H9 (cell line): ENCODE measurements around the gene FAM241A. TPM values are rescaled to one million over a fixed set of nuclear protein-coding genes. Genes with fewer than 3 reads are reported as not detected.
A peak's percentile ranks its signal among the peaks of the same experiment; 100 is the strongest.

Source experiments
- DNase-seq: peaks from one replicate; pipeline ENCODE4 v3.0.0-alpha.2; 2017
- H2AFZ ChIP-seq: one replicate; pipeline ENCODE4 v1.6.1; 2013; ENCODE audit warnings: mild to moderate bottlenecking, low read length, control low read depth, moderate library complexity
- H2AK5ac ChIP-seq: 2 replicates; pipeline ENCODE4 v1.6.1; 2013; ENCODE audit warnings: low read length, control low read depth, mixed read lengths; ENCODE audit not compliant: insufficient read length
- H2BK120ac ChIP-seq: one replicate; pipeline ENCODE4 v1.6.1; 2013; ENCODE audit warnings: low read depth, mild to moderate bottlenecking, low read length, control low read depth, inconsistent platforms; ENCODE audit not compliant: poor library complexity, severe bottlenecking
- H2BK12ac ChIP-seq: 2 replicates; pipeline ENCODE4 v1.6.1; 2013; ENCODE audit warnings: low read length, control low read depth, mixed read lengths, low read depth; ENCODE audit not compliant: insufficient read length
- H2BK15ac ChIP-seq: 2 replicates; pipeline ENCODE4 v1.6.1; 2013; ENCODE audit warnings: low read depth, low read length, control low read depth
- H2BK20ac ChIP-seq: one replicate; pipeline ENCODE4 v1.6.1; 2013; ENCODE audit warnings: low read depth, mild to moderate bottlenecking, low read length, control low read depth, inconsistent platforms; ENCODE audit not compliant: poor library complexity, severe bottlenecking
- H2BK5ac ChIP-seq: 2 replicates; pipeline ENCODE4 v1.6.1; 2013; ENCODE audit warnings: low read length, control low read depth, mixed read lengths; ENCODE audit not compliant: insufficient read length
- H3K14ac ChIP-seq: 2 replicates; pipeline ENCODE4 v1.6.1; 2013; ENCODE audit warnings: low read length, control low read depth; ENCODE audit not compliant: insufficient read depth
- H3K18ac ChIP-seq: 2 replicates; pipeline ENCODE4 v1.6.1; 2013; ENCODE audit warnings: low read depth, mild to moderate bottlenecking, mixed read lengths, low read length, control low read depth; ENCODE audit not compliant: insufficient read length
- H3K23ac ChIP-seq: 2 replicates; pipeline ENCODE4 v1.6.1; 2013; ENCODE audit warnings: low read length, control low read depth, mixed read lengths, low read depth; ENCODE audit not compliant: insufficient read length
- H3K23me2 ChIP-seq: 2 replicates; pipeline ENCODE4 v1.6.1; 2013; ENCODE audit warnings: low read depth, mild to moderate bottlenecking, mixed read lengths, low read length, control low read depth; ENCODE audit not compliant: insufficient read length, poor library complexity, severe bottlenecking
- H3K27ac ChIP-seq: 2 replicates; pipeline ENCODE4 v1.5.1; 2013; ENCODE audit warnings: low read length, control low read depth, mixed read lengths, low read depth; ENCODE audit not compliant: insufficient read length
- H3K27me3 ChIP-seq: 2 replicates; pipeline ENCODE4 v1.6.1; 2013; ENCODE audit warnings: low read length, control low read depth, inconsistent platforms; ENCODE audit not compliant: insufficient read depth
- H3K4ac ChIP-seq: 2 replicates; pipeline ENCODE4 v1.6.1; 2013; ENCODE audit warnings: low read depth, mild to moderate bottlenecking, control low read depth, inconsistent platforms, low read length, moderate library complexity
- H3K4me1 ChIP-seq: 2 replicates; pipeline ENCODE4 v1.6.1; 2013; ENCODE audit warnings: low read length, control low read depth, inconsistent platforms; ENCODE audit not compliant: insufficient read depth
- H3K4me2 ChIP-seq: 2 replicates; pipeline ENCODE4 v1.6.1; 2013; ENCODE audit warnings: low read length, control low read depth, mixed read lengths; ENCODE audit not compliant: insufficient read length, insufficient read depth
- H3K56ac ChIP-seq: 2 replicates; pipeline ENCODE4 v1.6.1; 2013; ENCODE audit warnings: low read depth, mild to moderate bottlenecking, mixed read lengths, low read length, control low read depth; ENCODE audit not compliant: insufficient read length
- H3K79me1 ChIP-seq: 2 replicates; pipeline ENCODE4 v1.6.1; 2013; ENCODE audit warnings: low read depth, mild to moderate bottlenecking, moderate library complexity, low read length, control low read depth, inconsistent platforms; ENCODE audit not compliant: insufficient read depth, poor library complexity, severe bottlenecking
- H3K79me2 ChIP-seq: 2 replicates; pipeline ENCODE4 v1.6.1; 2013; ENCODE audit warnings: low read length, control low read depth, inconsistent platforms; ENCODE audit not compliant: insufficient read depth
- H3K9ac ChIP-seq: 2 replicates; pipeline ENCODE4 v1.6.1; 2013; ENCODE audit warnings: low read length, control low read depth, mixed read lengths; ENCODE audit not compliant: insufficient read length; ENCODE audit errors: extremely low read depth
- H3K9me3 ChIP-seq: one replicate; pipeline ENCODE4 v1.6.1; 2013; ENCODE audit warnings: low read depth, low read length, inconsistent platforms; ENCODE audit not compliant: control insufficient read depth
- H3T11ph ChIP-seq: one replicate; pipeline ENCODE4 v1.6.1; 2013; ENCODE audit warnings: mild to moderate bottlenecking, low read length, control low read depth, inconsistent platforms
- H4K20me1 ChIP-seq: one replicate; pipeline ENCODE4 v1.6.1; 2013; ENCODE audit not compliant: control insufficient read depth, insufficient read length, insufficient read depth
- H4K5ac ChIP-seq: 2 replicates; pipeline ENCODE4 v1.6.1; 2013; ENCODE audit warnings: low read depth, mild to moderate bottlenecking, mixed read lengths, low read length, control low read depth; ENCODE audit not compliant: insufficient read length
- H4K8ac ChIP-seq: replicated peaks from 2 replicates; pipeline ENCODE4 v1.6.1; 2013; ENCODE audit warnings: low read length, control low read depth, mixed read lengths, low read depth; ENCODE audit not compliant: insufficient read length
- H4K91ac ChIP-seq: 2 replicates; pipeline ENCODE4 v1.6.1; 2013; ENCODE audit warnings: low read depth, mild to moderate bottlenecking, moderate library complexity, mixed read lengths, low read length, control low read depth; ENCODE audit not compliant: insufficient read length
- H3K27ac Mint-ChIP-seq, 3 experiments: 2 replicates in 2 of 3; 3 replicates in 1 of 3; pipeline ENCODE4 v1.8.0; 2020 to 2021; ENCODE audit warnings: mixed read lengths in 3 of 3, mild to moderate bottlenecking in 1 of 3, moderate library complexity in 1 of 3
- H3K27me3 Mint-ChIP-seq: 2 replicates; pipeline ENCODE4 v1.8.0; 2021; ENCODE audit warnings: low read depth, mild to moderate bottlenecking, moderate library complexity, mixed read lengths
- H3K36me3 Mint-ChIP-seq, 3 experiments: 2 replicates in 2 of 3; 3 replicates in 1 of 3; pipeline ENCODE4 v1.8.0; 2020 to 2021; ENCODE audit warnings: low read depth in 3 of 3, mixed read lengths in 3 of 3; ENCODE audit not compliant: insufficient read depth in 1 of 3
- H3K4me1 Mint-ChIP-seq, 2 experiments: 2 replicates each; pipeline ENCODE4 v1.8.0; 2020; ENCODE audit warnings: mixed read lengths in 2 of 2
- H3K4me3 Mint-ChIP-seq, 2 experiments: 2 replicates in 1 of 2; 3 replicates in 1 of 2; pipeline ENCODE4 v1.8.0; 2020 to 2021; ENCODE audit warnings: mild to moderate bottlenecking in 2 of 2, mixed read lengths in 2 of 2, moderate library complexity in 1 of 2
- H3K9me3 Mint-ChIP-seq, 2 experiments: 2 replicates in 1 of 2; 3 replicates in 1 of 2; pipeline ENCODE4 v1.8.0; 2020; ENCODE audit warnings: mild to moderate bottlenecking in 2 of 2, mixed read lengths in 2 of 2, moderate library complexity in 1 of 2
- WGBS: extraction: QIAGEN DNeasy Blood & Tissue Kit; methylation state at CpG from one replicate; pipeline ENCODE4 v1.1.7; 2013; ENCODE audit warnings: missing lambda C conversion rate, low lambda C conversion rate, mixed read lengths; ENCODE audit not compliant: insufficient read length; ENCODE audit errors: extremely low coverage; 5-methylcytosine and 5-hydroxymethylcytosine counted together
- total RNA-seq: library from RNA; stranded (reverse); gene quantifications from 2 replicates; pipeline ENCODE4 v1.2.1, GENCODE V29; 2021
- TF ChIP-seq, protein P1 (sequence below): fragments of 200-600 bp; sonication (generic); conservative IDR thresholded peaks from 3 replicates; pipeline ENCODE4 v1.8.0; 2021; ENCODE audit warnings: antibody characterized with exemption, mild to moderate bottlenecking

Gene FAM241A
- total RNA-seq, 1 experiment from 2014 or later, result 0.13 TPM

DNA sequence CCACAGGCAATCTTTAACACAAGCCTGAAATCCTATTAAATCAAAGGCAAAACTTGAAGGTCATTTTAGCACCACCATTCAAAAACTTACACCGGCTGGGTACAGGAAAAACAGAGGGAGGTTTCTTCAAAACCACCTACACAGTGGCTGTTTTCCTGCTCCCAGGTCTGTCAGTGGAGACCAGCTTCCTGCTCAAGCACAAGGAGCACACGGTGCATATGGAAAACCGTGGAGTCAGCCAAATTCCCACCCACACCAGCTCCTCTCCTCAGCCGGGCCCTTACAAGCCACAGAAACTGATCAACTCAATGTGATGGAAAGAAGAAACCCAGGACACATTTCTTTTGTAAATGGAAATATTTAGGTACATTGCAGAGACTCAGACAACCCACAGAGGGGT lies 14.3 kb upstream of the FAM241A start:
- Histone ChIP-seq H3T11ph (no peak overlapping the region), H4K8ac (no peak overlapping the region), H3K27me3 (no peaks in the 10 kb centered on the region), H4K20me1 (no peaks in the 10 kb centered on the region), H2BK15ac (no peak overlapping the region), H3K56ac (no peak overlapping the region), H3K23me2 (no peaks in the 10 kb centered on the region), H2BK20ac (no peak overlapping the region), H3K4ac (no peak overlapping the region), H3K4me2 (no peak overlapping the region), H2AK5ac (no peak overlapping the region), H4K5ac (no peak overlapping the region), H3K27ac (no peak overlapping the region), H3K4me1 (no peaks in the 10 kb centered on the region), H4K91ac (no peak overlapping the region), H2BK12ac (no peak overlapping the region), H3K79me2 (no peaks in the 10 kb centered on the region), H3K14ac (no peak overlapping the region), H2BK120ac (no peak overlapping the region), H3K18ac (no peak overlapping the region), H2BK5ac (no peak overlapping the region), H3K23ac (no peak overlapping the region), H3K9ac (no peak overlapping the region), H3K9me3 (no peaks in the 10 kb centered on the region), H2AFZ (no peak overlapping the region), H3K79me1 (no peaks in the 10 kb centered on the region)
- Mint-ChIP-seq H3K27me3 (peaks cover under 1% of the 10 kb centered on the region; the same call in 1 of the 2 replicates), H3K36me3 (no peaks in the 10 kb centered on the region), H3K4me3 (no peak overlapping the region; a peak in 1 of 5 replicates), H3K9me3 (peaks cover 0 to under 1% of the 10 kb centered on the region in 2 experiments; a peak in 1 of 5 replicates), H3K4me1 (peaks cover 34 to 40% of the 10 kb centered on the region in 2 experiments), H3K27ac (peak overlapping the region; percentile 57 to 94 (median 85); a peak in 5 of 7 replicates)
- TF ChIP-seq, protein P1, sequence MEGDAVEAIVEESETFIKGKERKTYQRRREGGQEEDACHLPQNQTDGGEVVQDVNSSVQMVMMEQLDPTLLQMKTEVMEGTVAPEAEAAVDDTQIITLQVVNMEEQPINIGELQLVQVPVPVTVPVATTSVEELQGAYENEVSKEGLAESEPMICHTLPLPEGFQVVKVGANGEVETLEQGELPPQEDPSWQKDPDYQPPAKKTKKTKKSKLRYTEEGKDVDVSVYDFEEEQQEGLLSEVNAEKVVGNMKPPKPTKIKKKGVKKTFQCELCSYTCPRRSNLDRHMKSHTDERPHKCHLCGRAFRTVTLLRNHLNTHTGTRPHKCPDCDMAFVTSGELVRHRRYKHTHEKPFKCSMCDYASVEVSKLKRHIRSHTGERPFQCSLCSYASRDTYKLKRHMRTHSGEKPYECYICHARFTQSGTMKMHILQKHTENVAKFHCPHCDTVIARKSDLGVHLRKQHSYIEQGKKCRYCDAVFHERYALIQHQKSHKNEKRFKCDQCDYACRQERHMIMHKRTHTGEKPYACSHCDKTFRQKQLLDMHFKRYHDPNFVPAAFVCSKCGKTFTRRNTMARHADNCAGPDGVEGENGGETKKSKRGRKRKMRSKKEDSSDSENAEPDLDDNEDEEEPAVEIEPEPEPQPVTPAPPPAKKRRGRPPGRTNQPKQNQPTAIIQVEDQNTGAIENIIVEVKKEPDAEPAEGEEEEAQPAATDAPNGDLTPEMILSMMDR, result no peak
- WGBS, result no CpG with 5 or more reads among the region's 4 CpGs
- DNase-seq, result peak; percentile 35
